Stimulated activated naive CD8-positive, alpha-beta T cell treated with anti-CD3 and anti-CD28 coated beads, Interleukin-15, amount 100 ng/mL, for 72 hours (primary cell): ENCODE results near the gene RB1.
A peak's percentile ranks its signal among the peaks of the same experiment; 100 is the strongest.

Source experiments
- ATAC-seq: fragments of 150-1000 bp; cut with Tn5 transposase; 2 replicates; pipeline ENCODE4 v1.10.0; 2021; ENCODE audit warnings: mild to moderate bottlenecking, moderate library complexity
- DNase-seq, 2 donors: peaks; one replicate each; pipeline ENCODE4 v3.0.0; 2021 to 2022
- H3K27ac Mint-ChIP-seq, 2 donors: one replicate each; pipeline ENCODE4 v1.8.0; 2022; ENCODE audit warnings: mild to moderate bottlenecking in 2 of 2, mixed read lengths in 2 of 2, moderate library complexity in 2 of 2
- H3K27me3 Mint-ChIP-seq: one replicate; pipeline ENCODE4 v1.8.0; 2022; ENCODE audit warnings: mixed read lengths
- H3K4me1 Mint-ChIP-seq: one replicate; pipeline ENCODE4 v1.8.0; 2022; ENCODE audit warnings: mild to moderate bottlenecking, mixed read lengths
- H3K4me3 Mint-ChIP-seq, 2 donors: one replicate each; pipeline ENCODE4 v1.8.0; 2022; ENCODE audit warnings: mild to moderate bottlenecking in 2 of 2, mixed read lengths in 2 of 2, moderate library complexity in 1 of 2
- H3K9me3 Mint-ChIP-seq, 2 donors: one replicate each; pipeline ENCODE4 v1.8.0; 2022; ENCODE audit warnings: mixed read lengths in 2 of 2

RB1 gene

GRCh38 chr13:48496271-48497161, 193.0 kb downstream of the RB1 start:
- ATAC-seq = peak; percentile 34
- no peak overlapping the region for H3K4me3 Mint-ChIP-seq
- no peaks in the 10 kb centered on the region for H3K27me3 Mint-ChIP-seq
- no peak overlapping the region for H3K27ac Mint-ChIP-seq
- H3K4me1 Mint-ChIP-seq = peaks cover 20% of the 10 kb centered on the region
- peak in 1 of 2 donors; percentile 35 for DNase-seq
- no peaks in the 10 kb centered on the region for H3K9me3 Mint-ChIP-seq

GRCh38 chr13:48497669-48498068, 194.1 kb downstream of the RB1 start:
- no peak overlapping the region for H3K4me3 Mint-ChIP-seq
- H3K9me3 Mint-ChIP-seq = no peaks in the 10 kb centered on the region
- H3K27ac Mint-ChIP-seq = no peak overlapping the region
- peaks cover 20% of the 10 kb centered on the region for H3K4me1 Mint-ChIP-seq
- no peaks in the 10 kb centered on the region for H3K27me3 Mint-ChIP-seq
- DNase-seq (no peak), ATAC-seq (no peak)

GRCh38 chr13:48500652-48501197, 197.2 kb downstream of the RB1 start:
- H3K27me3 Mint-ChIP-seq = peaks cover under 1% of the 10 kb centered on the region
- DNase-seq (no peak), ATAC-seq (no peak)
- H3K4me3 Mint-ChIP-seq = no peak overlapping the region
- no peak overlapping the region for H3K27ac Mint-ChIP-seq
- H3K4me1 Mint-ChIP-seq = peaks cover 43% of the 10 kb centered on the region
- H3K9me3 Mint-ChIP-seq = no peaks in the 10 kb centered on the region

- H3K27me3 Mint-ChIP-seq = peaks cover 10% of the 10 kb centered on the region
- H3K4me3 Mint-ChIP-seq = no peak overlapping the region
- no peak overlapping the region for H3K27ac Mint-ChIP-seq
Measured at GRCh38 chr13:48501705-48502104, 198.2 kb downstream of the RB1 start.

DNA sequence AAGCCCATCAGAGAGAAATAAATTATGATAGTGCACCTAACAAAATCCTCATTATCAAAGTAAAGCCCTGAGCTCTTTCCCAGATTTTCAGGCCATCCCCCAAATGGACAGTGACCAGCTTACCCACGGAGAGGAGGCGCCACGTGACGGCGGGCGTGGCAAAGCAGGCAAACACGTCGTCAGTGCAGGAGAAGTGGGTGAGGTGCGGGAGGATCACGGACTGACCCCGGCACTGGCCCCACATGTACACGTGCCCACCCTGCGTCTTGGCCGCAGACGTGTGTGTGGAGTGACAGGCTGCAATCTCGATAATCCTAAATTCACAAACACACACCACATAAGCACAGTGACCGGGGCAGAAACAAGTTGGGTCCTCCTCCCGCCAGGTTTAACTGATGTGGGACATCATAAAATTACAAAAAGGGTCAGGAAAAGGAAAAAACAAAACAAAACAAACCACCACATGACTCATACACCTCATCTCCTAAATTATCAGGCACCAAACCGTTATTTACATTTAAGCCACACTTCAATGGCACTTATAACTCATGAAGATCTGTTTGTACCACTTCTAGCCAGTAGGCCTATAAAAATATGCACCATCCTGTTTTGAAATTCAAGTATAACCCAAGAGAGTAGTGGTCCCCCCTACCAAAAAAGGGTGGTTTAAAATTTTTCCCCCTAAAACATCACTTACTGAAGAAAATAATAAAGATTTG, 199.2 kb downstream of the RB1 start:
- Mint-ChIP-seq H3K4me3 (no peak overlapping the region), H3K27ac (no peak overlapping the region), H3K9me3 (no peaks in the 10 kb centered on the region), H3K27me3 (peaks cover 10% of the 10 kb centered on the region), H3K4me1 (peaks cover 51% of the 10 kb centered on the region)
- ATAC-seq (no peak), DNase-seq (no peak)

More at GRCh38 chr13:48501705-48502104, 198.2 kb downstream of the RB1 start:
- DNase-seq (no peak), ATAC-seq (no peak)
- H3K9me3 Mint-ChIP-seq = no peaks in the 10 kb centered on the region
- H3K4me1 Mint-ChIP-seq = peaks cover 47% of the 10 kb centered on the region

DNA sequence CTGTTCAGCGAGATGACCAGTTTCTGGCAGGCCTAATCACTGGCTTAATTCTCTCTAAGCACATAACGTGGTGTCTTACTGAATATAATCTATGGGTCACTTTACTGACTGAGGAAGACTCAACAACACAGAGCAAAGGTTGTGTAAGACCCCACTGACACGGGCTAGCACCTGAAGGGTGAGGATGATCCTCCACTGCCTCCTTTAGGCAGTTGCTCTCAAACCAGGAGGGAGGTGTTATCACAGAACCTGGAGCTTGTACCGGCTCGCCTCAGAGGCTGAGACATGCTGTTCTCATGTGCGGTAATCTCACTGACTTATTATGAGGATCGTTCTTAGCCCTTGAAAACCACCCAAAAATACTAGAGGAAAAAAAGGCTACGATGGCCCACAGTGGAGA, 201.1 kb downstream of the RB1 start:
- DNase-seq = no peak
- peaks cover 10% of the 10 kb centered on the region for H3K27me3 Mint-ChIP-seq
- H3K9me3 Mint-ChIP-seq = no peaks in the 10 kb centered on the region
- H3K4me3 Mint-ChIP-seq = no peak overlapping the region
- H3K27ac Mint-ChIP-seq = peak overlapping the region in 1 of 2 donors; percentile 43
- ATAC-seq = no peak
- peaks cover 61% of the 10 kb centered on the region for H3K4me1 Mint-ChIP-seq

GRCh38 chr13:48505012-48505411, 201.5 kb downstream of the RB1 start:
- ATAC-seq (peak; percentile 50), DNase-seq (no peak)
- peak overlapping the region; percentile 63 to 65 for H3K4me3 Mint-ChIP-seq
- H3K9me3 Mint-ChIP-seq = no peaks in the 10 kb centered on the region
- peaks cover 61% of the 10 kb centered on the region for H3K4me1 Mint-ChIP-seq
- peaks cover 10% of the 10 kb centered on the region for H3K27me3 Mint-ChIP-seq
- H3K27ac Mint-ChIP-seq = peak overlapping the region; percentile 89 to 95

DNA sequence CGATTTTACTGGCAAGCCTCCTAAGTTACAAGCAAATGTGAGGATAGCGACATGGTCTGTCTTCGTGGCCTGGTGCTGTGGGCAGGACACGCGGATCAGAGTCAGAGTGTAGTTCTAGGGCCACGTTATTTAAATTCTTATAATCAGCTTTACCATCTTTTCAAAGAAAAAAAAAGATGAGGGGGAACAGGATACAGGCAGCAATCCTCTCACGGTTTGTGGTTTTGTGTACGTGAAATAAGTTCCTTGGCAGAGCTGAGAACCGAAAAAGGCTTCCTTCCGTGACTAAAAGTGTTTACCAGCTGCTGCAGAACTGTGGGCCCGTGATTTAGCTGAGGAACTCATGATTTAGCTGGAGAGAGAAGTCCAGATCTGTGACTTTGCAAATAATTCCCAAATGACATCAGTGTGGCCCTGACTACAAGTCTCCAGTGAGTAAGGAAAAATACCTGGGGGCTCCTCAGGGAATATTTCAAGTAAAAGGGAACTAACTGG, 202.1 kb downstream of the RB1 start:
- peak; percentile 38 to 52 for DNase-seq
- peaks cover 10% of the 10 kb centered on the region for H3K27me3 Mint-ChIP-seq

GRCh38 chr13:48506092-48506701, 202.6 kb downstream of the RB1 start:
- no peak for DNase-seq
- Mint-ChIP-seq H3K27ac (peak overlapping the region in 1 of 2 donors; percentile 95), H3K27me3 (peaks cover 10% of the 10 kb centered on the region), H3K9me3 (no peaks in the 10 kb centered on the region), H3K4me1 (peaks cover 53% of the 10 kb centered on the region), H3K4me3 (peak overlapping the region; percentile 63 to 65)
- ATAC-seq = no peak

More for the DNA sequence above, 202.1 kb downstream of the RB1 start:
- ATAC-seq = peak; percentile 85
- Mint-ChIP-seq H3K4me1 (peaks cover 57% of the 10 kb centered on the region), H3K4me3 (peak overlapping the region; percentile 63 to 65), H3K9me3 (no peaks in the 10 kb centered on the region), H3K27ac (peak overlapping the region; percentile 89 to 95)

GRCh38 chr13:48507021-48507420, 203.5 kb downstream of the RB1 start:
- peaks cover 53% of the 10 kb centered on the region for H3K4me1 Mint-ChIP-seq
- no peak for DNase-seq
- no peaks in the 10 kb centered on the region for H3K9me3 Mint-ChIP-seq
- peaks cover 10% of the 10 kb centered on the region for H3K27me3 Mint-ChIP-seq
- H3K27ac Mint-ChIP-seq = no peak overlapping the region
- no peak overlapping the region for H3K4me3 Mint-ChIP-seq
- ATAC-seq = no peak

- peaks cover 10% of the 10 kb centered on the region for H3K27me3 Mint-ChIP-seq
- H3K9me3 Mint-ChIP-seq = no peaks in the 10 kb centered on the region
- no peak for ATAC-seq
- no peak for DNase-seq
- H3K27ac Mint-ChIP-seq = no peak overlapping the region
- no peak overlapping the region for H3K4me3 Mint-ChIP-seq
- H3K4me1 Mint-ChIP-seq = peaks cover 53% of the 10 kb centered on the region
Measured at GRCh38 chr13:48508011-48508410, 204.5 kb downstream of the RB1 start.

- no peak for DNase-seq
- peaks cover 30% of the 10 kb centered on the region for H3K4me1 Mint-ChIP-seq
- H3K27ac Mint-ChIP-seq = no peak overlapping the region
- peaks cover 10% of the 10 kb centered on the region for H3K27me3 Mint-ChIP-seq
- H3K4me3 Mint-ChIP-seq = no peak overlapping the region
- H3K9me3 Mint-ChIP-seq = no peaks in the 10 kb centered on the region
- no peak for ATAC-seq
Measured at GRCh38 chr13:48510698-48511097, 207.1 kb downstream of the RB1 start.

DNA sequence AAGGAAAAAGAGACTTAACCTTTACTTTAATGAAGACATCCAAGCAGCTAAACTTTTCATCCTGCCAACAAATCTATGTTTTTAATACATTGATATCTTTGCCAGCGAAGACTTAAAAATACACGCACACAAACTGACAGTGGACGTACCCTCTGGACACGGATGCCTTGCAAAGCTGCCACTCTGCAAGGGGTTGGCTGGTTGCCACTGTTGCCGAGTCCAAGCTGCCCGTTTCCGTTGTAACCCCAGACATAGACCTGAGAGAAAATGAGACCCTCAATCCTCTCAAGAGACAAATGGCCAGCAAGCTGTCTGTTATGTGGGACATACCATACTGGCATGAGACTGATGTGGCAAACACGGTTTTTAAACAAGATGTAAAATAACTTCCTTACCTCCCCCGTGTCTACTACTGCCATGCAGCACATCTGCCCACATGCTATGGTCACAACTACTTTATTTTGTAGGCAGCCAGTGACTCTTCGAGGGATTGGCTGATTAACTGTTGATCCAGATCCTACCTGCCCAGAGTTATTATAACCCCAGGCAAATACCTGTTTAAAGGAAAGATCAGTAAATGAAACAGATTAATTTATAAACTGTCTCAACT, 208.2 kb downstream of the RB1 start:
- no peak for ATAC-seq
- Mint-ChIP-seq H3K4me1 (peaks cover 20% of the 10 kb centered on the region), H3K27ac (no peak overlapping the region), H3K27me3 (no peaks in the 10 kb centered on the region), H3K4me3 (no peak overlapping the region), H3K9me3 (no peaks in the 10 kb centered on the region)
- no peak for DNase-seq

DNA sequence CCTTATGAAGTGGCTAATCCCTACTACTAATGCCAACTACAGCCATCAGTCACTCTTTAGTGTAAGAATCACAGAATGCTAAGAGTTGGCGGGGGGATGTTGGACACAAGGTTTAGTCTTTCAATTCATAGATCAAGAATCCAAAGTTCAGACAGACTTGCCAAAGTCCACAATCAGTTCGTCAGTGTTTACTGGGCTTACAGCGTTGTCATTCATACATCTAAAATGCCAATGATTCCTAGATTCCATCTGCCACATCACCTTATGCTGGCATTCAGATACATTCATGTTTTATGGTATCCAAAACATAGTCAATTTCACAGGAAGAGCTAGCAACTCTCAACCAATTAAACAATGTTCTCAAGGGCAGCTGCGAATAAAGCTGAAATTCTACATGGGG, 211.2 kb downstream of the RB1 start:
- DNase-seq (no peak), ATAC-seq (no peak)
- no peaks in the 10 kb centered on the region for H3K4me1 Mint-ChIP-seq
- H3K9me3 Mint-ChIP-seq = no peaks in the 10 kb centered on the region
- no peaks in the 10 kb centered on the region for H3K27me3 Mint-ChIP-seq
- no peak overlapping the region for H3K27ac Mint-ChIP-seq
- no peak overlapping the region for H3K4me3 Mint-ChIP-seq

GRCh38 chr13:48515732-48516131, 212.2 kb downstream of the RB1 start:
- Mint-ChIP-seq H3K27ac (no peak overlapping the region), H3K4me1 (no peaks in the 10 kb centered on the region), H3K27me3 (no peaks in the 10 kb centered on the region), H3K9me3 (no peaks in the 10 kb centered on the region), H3K4me3 (no peak overlapping the region)
- DNase-seq (no peak), ATAC-seq (no peak)
